Activated naive CD4-positive, alpha-beta T cell treated with Interleukin-2 at 50 U/mL for 16 hours (primary cell): ENCODE results near the gene ELP6.
"Not testable (repeated sequence)": the region's sequence is repeated elsewhere in the genome, so short reads cannot be mapped to it uniquely, and the experiment has no call there.

Experiments
- DNase-seq: peaks from one replicate; pipeline ENCODE4 v3.0.0-alpha.2; 2020

Gene ELP6

DNA sequence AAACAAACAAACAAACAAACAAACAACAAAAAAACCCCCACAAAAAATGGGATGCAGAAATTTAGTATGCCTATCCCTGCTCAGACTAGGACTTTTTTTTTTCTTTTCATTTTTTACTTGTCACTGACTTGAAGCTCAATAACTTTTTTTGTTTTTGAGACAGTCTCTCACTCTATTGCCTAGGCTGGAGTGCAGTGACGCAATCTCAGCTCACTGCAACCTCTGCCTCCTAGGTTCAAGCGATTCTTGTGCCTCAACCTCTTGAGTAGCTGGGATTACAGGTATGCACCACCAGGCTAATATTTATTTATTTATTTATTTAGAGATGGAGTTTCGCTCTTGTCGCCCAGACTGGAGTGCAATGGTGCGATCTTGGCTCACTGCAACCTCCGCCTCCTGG lies 8.2 kb downstream of the ELP6 start:
- DNase-seq, result not testable (repeated sequence)

DNA sequence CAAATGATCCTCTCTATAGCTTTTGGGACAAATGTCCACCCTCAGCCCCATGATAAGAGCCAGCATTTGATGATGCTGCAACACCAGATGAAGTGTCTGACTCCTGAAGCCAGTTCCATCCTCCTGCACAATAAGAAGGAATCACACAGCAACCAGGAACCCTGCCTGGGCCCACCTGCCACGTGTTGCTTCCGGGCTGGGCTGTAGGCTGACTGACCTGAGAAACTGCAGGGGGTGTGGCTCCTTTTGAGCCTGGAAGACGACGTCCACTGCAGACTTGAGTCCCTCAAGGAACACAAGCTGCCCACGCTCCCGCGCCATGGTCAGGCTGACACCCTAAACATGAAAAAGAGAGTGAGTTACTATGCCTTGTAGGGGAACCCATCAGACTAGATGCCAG lies 9.4 kb downstream of the ELP6 start:
- no peak for DNase-seq

DNA sequence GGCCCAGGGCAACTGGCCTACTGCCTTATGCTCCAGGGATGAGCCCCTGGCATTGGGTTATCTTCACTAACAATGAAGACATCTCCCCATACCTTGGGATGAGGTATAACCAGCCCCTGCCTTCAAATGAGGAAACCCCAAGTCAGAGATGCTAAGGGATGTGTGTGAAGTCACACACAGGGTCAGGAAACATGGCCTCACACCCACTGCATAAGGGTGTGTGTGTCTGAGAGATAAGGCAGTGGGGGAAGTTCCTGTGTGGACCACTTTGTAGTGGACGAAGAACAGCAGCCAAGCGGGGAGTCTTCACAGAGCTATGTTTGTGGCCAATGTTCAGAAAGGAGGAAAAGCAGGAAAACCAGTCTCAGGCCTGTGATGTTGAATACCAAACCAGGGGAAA lies 10.5 kb downstream of the ELP6 start:
- DNase-seq, result no peak

DNA sequence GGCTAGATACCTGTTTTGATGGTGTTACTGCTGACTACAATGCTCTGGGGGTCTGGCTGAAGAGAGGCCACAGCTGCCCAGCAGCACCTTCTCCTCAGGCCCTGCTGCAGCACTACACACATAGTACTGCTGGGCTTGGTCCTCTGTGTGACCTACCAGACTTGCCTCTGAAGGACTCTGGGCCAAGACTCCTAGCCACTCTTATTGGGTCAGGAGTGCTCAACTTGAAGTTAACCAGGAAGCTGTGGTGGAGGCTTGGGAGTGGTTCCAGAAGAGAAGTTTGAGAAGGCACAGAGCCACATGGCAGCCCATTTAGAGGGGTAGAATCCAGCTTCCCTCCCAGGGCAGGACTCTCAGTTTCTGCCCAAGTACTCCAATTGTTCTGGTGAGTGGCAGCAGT lies 16.6 kb downstream of the ELP6 start:
- DNase-seq, result no peak

DNA sequence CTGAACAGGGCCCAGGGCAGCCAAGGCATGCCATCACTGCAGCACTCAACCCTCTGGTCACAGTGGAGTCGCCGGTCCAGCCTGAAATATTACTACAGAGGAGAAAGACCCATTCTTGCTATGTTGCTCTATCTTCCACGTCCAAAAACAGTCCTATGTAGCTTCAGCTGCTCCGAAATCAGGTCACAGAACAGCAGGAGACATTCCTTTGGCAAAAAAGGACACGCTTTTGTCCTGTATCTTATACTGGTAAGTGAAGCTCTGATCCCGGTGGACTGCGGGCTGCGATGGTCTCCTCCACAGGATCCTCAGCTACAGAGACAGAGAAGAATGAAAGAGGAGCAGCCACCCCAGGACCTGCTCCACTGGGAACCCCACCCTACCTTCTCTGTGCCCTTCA lies 17.6 kb downstream of the ELP6 start:
- no peak for DNase-seq

DNA sequence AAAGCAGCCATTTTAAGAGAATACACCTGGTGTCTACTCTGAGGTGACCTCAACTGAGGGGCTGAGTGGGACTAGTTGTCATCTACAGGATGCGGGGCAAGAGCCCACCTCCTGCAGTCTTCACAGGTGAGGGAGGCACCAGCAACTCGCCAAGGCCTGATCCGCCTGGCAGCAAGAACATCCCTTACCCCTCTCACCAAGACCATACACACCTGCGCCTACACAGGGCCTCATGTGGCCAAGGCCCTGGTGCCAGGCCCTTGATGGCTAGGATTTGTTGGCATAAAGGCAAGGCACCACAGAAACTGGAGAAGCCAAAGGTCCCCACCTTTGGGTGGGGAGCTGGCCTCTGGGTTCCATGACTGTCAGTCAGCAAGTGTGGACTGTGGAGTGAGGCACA lies 18.4 kb downstream of the ELP6 start:
- no peak for DNase-seq

DNA sequence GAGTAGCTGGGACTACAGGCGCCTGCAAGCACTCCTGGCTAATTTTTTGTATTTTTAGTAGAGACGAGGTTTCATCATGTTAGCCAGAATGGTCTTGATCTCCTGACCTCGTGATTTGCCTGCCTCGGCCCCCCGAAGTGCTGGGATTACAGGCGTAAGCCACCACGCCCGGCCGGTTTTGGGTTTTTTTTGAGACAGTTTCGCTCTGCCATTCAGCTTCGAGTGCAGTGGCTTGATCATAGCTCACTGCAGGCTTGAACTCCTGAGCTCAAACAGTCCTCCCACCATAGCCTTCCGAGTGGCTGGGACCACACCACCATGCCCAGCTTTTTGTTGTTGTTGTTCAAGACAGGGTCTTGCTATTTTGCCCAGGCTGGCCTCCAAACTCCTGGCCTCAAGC lies 21.7 kb downstream of the ELP6 start:
- no peak for DNase-seq

DNA sequence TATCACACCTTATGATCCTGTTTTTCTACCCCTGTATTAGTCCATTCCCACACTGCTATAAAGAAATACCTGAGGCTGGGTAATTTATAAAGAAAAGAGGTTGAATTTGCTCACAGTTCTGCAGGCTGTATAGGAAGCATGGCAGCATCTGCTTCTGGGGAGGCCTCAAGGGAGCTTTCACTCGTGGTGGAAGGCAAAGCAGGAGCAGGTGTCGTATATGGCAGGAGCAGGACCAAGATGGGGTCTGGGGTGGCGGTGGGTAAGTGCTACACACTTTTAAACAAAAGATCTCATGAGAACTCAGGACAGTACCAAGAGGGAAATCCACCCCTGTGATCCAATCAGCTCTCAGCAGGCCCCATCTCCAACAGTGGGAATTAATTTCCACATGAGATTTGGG lies 22.3 kb downstream of the ELP6 start:
- no peak for DNase-seq

DNA sequence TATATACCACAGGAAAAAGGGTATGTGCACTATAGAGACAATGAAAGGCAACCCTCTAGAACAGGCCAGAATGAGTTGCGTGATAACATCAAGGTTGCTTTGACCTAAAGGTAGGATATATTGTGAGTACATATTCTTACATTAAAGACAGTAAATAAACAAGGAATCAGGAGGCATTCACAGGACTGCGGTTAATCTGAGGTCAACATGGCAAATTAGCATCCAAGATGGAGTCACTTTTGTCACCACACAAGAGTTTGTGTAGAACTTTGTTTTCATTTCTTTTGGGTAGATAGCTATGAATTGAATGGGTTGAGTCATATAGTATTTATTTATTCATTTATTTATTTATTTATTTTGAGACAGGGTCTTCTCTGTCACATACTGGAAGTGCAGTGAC lies 26.2 kb downstream of the ELP6 start:
- DNase-seq, result no peak

DNA sequence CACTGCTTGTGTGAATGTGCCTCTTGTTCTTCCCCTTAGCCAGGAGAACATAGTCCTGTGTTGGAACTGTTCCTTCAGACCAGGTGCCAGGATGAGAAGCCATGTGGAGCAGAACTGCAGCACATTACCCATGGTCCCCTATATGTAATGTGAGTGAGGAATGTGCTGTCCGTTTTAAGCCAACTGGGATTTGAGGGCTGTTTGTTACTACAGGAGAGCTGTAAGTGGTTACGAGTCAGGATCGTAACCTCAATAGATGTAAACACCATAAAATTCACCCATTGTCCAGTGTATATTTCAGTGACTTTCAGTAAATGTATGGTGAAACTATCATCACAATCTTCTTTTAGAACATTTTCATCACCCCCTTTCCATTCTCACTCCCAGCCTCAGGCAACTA lies 27.7 kb downstream of the ELP6 start:
- no peak for DNase-seq

DNA sequence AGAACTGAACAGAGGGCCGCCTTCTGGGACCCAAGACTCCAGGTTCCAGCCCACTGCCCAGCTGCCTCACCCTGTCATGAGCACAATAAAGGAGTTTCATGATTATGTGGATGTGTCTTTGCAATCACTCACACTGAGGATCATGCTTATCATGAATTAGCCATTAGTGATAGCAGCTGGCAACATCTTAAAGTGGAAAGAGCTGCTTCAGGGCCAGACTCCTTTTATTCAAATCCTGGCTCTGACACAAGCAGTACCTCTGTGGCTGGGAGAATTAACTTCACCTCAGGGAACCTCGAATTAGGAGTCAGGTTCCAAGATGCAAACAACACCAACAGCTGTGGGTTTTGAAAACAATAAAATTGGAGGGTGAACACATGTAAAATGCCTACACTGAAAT lies 31.1 kb downstream of the ELP6 start:
- no peak for DNase-seq

DNA sequence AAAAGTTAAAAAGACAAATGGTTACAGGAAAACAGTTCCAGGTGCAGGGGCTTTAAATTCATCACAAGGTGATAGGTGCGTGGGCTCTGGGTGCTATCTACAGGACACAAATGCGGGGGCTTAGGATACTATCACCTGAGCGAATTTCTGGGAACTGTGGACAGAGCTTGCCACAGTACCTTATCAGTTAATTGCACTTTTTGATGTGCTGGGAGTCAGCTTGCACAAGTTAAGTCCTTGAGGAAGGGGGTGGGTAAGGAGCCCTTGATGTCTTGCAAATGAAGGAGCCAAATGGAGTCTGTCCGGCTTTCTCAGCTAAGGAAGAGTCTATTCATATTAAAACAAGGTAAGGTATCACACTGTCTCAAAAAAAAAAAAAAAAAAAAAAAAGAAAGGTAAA lies 31.7 kb downstream of the ELP6 start:
- not testable (repeated sequence) for DNase-seq

DNA sequence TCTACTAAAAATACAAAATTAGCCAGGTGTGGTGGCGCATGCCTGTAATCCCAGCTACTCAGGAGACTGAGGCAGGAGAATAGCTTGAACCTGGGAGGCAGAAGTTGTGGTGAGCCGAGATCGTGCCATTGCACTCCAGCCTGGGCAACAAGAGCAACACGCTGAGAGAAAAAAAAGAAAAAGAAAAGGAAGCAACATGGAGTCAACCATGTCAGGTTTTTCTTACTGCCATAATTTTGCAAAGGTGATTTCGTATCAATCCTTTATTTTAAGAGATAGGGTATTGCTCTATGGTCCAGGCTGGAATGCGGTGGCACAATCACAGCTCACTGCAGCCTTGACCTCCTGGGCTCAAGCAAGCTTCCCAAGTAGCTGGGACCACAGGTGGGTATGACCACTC lies 33.2 kb downstream of the ELP6 start:
- not testable (repeated sequence) for DNase-seq

DNA sequence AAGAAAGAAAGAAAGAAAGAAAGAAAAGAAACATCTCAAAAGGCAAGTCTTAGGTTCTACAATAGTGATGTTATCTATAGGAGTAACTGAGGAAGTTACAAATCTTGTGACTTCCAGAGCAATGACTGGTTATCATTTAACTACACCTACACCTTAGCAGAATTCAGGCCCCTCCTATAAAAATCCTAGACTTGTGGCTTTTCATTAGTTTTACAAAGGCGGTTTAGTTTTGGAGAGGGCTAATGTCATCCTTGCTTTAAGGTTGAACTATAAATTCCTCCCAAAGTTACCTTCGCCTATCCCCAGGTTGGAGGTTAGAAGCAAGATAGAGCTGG lies 33.7 kb downstream of the ELP6 start:
- DNase-seq, result no peak

DNA sequence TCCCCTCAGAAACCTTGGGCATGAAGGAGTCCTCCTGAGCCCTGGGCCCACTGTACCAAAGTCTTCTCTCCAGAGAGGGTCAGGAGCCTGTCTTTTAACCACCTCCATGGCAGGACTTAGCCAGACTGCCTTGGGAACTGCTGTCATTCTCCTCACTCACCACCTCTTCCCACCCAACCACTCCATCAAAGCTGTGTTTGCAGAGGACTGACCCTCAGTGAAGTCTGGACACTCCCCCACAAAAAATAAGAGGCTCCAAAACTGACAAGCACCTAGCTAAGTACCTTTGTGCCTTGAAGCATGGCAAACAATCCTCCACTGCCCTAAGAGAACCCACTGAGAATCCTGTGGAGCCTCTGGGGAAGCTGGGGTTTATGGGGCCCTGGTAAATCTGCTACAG lies 35.5 kb downstream of the ELP6 start:
- DNase-seq, result no peak

DNA sequence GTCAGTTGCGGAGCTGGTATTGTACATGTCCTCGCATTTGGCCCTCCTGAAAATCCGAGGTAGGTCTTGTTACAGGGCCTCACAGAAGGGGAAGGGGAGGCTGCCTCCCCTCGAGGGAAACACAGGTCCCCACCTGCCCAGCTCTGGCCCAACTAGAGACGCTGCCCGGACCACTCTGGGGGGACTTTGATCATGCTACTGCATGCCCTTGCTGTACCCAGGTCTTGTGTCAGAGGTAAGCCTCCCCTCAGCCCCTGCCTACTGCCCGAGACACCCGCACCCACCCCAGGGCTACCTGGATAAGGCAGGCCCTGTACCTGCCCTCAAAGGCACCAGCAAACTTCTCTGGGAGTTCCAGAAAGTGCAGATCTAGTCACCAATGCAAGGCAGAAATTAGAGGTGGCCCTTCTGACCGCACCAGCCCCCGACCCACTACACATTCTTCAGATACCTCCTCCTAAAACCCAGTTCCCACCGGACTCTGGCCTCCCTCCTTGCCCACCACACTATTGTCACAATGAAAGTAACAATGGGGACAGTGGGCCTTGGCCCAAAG lies 36.8 kb downstream of the ELP6 start:
- DNase-seq, result no peak

DNA sequence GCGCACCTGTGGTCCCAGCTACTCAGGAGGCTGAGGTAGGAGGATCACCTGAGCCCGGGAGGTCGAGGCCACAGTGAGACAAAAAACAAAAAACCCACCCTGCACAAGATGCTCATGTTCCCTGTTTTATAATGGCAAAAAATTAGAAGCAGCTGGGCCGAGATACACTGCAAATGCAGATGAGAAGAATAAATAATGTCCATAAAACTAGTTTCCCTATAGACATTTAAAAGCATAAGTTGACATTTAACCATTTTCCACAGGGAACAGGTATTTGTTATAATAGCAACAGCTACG lies 37.2 kb downstream of the ELP6 start:
- no peak for DNase-seq

DNA sequence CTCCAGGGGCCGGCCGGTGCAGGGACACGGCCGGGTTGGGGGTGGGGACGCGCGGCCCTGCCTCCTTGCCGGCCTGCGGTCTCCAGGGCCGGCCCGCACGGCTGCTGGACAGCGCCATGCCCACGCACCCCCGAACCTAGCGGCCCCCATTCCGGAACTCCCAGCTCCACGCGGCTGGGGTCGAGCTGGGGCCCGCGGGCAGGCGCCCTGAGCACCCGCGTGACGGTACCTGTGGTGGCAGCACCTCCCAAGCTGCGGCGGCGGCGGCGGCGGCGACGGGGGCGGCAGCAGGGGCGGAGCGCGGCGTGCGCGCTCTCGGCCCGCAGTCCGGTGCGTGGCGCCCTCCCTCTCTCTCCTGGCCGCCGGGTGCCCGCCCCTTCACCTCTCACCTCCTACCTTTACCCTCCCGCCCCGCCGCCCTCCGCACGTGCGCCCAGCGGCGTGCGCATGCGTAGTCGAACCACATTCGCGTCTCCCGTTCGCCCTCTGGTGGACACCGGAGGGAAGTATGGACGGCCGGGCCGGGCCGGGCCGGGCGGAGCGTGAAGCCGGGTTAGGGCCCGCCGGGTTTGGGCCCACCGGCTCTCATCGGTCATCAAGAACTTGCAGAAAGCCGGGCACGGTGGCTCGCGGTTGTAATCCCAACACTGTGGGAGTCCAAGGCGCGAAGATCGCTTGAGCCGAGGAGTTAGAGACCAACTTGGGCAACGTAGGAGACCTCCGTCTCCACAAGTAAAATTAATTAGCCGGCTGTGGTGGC lies 37.8 kb downstream of the ELP6 start, which contains the start of gene SCAP:
Gene SCAP, minus strand, starts transcription at position 372 of the 760 bp plus-strand sequence. CDS start 32,948 bp downstream, outside the sequence.
- DNase-seq, result peak; percentile 95

DNA sequence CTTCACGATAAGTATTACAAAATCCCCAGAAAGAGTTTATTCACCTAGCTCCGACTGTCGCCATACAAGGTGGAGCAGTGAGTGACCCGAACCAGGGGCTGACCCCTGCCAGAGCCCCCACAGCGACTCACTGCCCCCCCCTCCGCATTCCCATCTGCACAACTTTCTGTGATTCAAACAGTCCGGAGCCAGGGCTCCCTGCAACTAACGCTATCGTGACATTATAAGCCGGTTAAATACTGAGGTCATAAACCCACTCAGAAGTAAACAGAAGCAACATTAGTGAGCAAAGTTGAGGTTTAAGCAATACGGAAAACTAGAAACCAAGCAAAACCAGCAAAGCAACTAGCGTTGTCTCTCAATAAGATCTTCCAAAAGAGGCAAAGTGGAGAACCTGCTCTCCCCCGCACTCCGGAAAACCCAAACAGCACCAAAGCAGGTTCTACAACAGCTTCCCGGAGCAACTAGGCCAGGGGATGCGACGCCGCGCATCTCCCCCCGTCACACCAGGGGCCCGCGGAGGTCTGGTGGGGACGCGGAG lies 38.4 kb downstream of the ELP6 start:
- no peak for DNase-seq

DNA sequence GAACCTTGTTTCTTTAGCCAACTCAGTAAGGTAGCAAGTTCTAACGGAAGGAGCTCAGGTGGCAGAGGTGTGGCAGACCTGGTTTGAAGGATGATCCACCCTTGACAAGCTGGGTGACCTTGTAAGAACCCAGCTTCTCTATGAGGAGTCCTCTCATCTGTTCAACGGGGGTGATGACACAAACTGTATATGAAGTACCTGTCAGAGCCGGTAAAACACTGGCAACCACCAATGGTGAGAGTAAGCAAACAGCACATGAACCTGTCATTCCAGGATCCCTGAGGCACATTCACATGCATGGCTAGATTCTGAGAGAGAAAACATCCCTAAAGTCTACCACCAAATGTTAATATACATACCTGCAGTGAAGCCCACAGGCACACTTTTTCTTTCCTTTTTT lies 40.1 kb downstream of the ELP6 start:
- DNase-seq, result no peak

DNA sequence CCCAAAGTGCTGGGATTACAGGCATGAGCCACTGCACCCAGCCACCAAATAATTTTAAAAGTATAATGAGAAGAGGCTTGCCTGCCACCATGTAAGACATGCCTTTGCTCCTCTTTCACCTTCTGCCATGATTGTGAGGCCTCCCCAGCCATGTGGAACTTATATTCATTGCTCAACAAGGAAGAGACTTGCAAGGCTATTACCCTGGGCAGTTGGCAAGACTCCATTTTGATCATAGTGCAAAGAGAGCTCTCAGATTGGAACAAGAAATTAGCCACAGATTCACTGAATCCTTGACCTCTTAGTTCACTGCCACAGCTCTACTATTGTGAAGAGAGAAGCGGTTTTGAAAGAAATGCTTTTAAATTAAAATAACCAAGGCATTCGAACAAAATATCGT lies 43.9 kb downstream of the ELP6 start:
- no peak for DNase-seq

DNA sequence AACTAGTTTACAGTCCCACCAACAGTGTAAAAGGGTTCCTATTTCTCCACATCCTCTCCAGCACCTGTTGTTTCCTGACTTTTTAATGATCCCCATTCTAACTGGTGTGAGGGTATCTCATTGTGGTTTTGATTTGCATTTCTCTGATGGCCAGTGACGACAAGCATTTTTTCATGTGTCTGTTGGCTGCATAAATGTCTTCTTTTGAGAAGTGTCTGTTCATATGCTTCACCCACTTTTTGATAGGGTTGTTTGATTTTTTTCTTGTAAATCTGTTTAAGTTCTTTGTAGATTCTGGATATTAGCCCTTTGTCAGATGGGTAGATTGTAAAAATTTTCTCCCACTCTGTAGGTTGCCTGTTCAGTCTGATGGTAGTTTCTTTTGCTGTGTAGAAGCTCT lies 45.2 kb downstream of the ELP6 start:
- DNase-seq, result not testable (repeated sequence)

DNA sequence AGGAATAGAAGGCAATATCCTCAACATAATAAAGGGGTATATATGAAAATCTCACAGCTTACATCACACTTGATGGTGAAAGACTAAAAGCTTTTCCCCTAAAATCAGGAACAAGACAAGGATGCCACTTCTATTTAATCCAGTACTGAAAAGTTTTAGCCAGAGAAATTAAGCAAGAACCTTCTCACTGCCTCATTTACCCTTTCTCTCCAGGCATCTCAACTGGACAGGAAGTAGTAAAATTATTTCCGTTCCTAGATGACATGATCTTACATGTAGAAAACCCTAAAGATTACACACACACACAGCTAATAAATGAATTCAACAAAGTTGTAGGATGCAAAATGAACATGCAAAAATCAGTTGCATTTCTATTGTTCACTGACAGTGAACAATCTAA lies 48.9 kb downstream of the ELP6 start:
- DNase-seq, result no peak

DNA sequence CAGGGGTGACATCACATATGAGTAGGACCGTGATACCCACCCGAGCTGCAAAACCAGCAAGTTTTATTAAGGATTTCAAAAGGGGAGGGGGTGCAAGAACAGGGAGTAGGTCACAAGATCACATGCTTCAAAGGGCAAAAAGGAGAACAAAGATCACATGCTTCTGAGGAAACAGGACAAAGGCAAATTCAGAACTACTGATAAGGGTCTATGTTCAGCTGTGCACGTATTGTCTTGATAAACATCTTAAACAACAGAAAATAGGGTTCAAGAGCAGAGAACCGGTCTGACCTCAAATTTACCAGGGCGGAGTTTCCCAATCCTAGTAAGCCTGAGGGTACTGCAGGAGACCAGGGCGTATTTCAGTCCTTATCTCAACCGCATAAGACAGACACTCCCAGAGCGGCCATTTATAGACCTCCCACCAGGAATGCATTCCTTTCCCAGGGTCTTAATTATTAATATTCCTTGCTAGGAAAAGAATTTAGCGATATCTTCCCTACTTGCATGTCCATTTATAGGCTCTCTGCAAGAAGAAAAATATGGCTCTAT lies 53.9 kb downstream of the ELP6 start:
- DNase-seq, result not testable (repeated sequence)

DNA sequence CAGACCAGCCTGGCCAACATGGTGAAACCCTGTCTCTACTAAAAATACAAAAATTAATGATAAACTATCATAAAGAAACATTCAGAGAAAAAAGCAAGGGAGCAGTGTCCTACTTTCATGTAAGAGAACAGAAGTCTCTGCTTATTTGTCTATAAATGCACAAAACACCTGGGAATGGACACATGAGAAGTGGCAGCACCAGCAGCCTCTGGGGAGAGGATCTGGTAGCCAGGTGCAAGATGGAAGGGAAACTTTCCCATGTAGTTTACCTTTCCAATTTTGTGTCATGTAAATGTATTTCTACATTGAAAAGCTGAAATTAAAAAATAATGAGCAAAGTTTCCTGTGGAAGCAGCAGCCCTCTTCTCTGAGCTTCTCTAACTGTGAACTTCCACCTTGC lies 56.5 kb downstream of the ELP6 start:
- no peak for DNase-seq
